ENCODE data around the gene ARRDC4.
"Not testable (repeated sequence)": the region's sequence is repeated elsewhere in the genome, so short reads cannot be mapped to it uniquely, and the experiment has no call there.

The ARRDC4 gene

GRCh38 chr15:97966924-97967620 is 6.6 kb downstream of the ARRDC4 start:
- DNase-seq, result no peak

GRCh38 chr15:97967881-97968280 is 7.4 kb downstream of the ARRDC4 start:
- no peak for DNase-seq

GRCh38 chr15:97968380-97968779 is 7.9 kb downstream of the ARRDC4 start:
- no peak for DNase-seq

- DNase-seq, result no peak
Observed at GRCh38 chr15:97972366-97972765, 11.9 kb downstream of the ARRDC4 start.

DNA sequence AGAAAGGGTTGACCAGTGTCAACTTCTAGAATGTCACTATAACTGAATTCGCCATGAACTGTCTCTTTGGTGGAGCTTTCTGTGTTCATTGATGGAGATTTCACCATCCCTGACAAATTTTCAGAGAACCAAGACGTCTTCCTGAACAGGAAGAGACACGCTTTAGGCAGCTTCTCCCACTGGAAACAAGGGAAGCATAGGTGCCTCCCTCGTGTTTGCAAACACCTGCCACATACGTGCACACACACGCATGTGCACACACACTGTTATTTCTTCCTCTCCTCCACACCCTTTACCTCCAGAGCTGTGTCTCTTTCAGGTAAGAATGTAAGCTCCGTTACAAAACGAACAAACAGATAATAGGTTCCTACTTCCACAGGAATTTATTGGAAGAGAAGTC is 15.6 kb downstream of the ARRDC4 start:
- no peak for DNase-seq

DNA sequence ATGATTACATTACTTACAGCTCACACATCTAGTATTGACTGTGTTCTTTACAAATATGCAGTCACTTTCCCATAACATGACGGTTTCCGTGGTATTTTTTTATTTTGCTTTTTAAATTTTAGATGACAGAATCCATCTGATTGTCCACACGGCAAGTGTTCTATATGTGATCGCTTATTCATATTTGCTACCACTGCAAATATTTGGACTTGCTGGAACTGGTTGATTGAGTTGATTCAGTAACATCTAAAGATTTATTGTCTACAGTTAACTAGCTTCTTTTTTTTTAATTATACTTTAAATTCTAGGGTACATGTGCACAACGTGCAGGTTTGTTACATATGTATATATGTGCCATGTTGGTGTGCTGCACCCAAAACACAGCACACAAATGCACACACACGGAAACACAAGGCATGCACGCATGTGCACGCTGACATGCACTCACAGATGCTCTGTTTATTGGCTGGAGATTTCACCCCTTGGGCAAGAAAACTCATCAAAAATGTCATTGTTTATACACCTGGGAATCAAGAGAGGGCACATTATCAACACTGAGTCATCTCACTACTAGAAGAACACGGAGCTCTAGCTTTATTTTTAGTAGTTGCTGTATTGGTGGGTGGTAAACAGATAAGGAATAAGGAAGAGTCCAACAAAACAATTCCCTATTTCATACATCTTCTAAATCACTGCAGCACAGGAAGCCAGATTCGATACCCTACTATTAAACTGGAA is 16.4 kb downstream of the ARRDC4 start:
- DNase-seq, result no peak

DNA sequence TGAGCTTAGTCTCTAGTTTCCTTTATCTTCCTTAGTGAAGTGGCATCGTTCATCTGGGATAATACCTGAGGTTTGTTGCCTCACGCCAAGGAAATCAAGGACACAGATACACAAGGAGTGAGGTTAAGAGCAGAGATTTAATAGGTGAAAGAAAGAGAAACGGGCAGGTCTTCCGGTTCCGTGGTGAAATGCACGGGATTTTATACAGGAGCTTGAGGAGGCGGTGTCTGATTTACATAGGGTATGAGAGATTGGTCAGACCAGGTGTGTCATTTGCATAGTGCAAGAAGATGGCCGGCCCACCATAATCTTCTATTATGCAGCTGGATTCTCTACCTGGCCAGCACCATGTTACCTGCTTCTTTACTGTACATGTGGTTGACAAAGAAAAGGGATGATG is 17.2 kb downstream of the ARRDC4 start:
- no peak for DNase-seq

DNA sequence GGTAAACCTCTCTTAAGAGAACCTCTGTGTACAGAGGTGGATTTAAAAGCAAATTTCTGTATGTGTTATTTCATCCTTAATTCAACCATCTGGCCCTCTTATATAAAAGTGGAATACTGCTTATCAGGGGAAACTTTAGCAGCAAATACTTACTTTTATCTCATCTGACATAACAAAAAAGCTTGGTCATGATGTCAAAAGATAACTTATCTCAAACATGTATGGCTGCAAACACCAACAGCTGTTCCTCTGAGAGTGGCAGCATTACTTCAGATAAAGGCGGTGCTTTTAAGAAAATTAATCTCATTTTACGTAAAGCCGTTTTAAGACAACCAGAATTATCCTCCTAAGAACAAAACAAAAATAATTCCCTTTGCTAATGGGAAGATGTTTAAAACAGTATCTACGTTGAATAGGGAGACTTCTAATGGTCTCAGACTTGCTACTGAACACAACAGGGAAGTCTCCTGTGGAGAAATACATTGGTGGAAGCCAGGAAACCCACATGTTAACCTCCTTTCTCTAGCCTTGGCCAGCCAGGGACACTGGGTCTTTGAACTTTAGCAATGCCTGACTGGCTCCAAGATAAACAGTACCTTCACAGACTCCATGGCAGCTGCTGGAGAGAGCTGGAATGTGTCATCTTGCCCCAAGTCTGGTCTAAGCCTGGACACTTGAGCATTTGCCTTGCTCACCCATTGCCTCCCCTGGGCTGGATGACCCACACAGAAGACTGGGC is 18.1 kb downstream of the ARRDC4 start:
- DNase-seq, result no peak

GRCh38 chr15:97979140-97979520 is 18.6 kb downstream of the ARRDC4 start:
- DNase-seq, result no peak

DNA sequence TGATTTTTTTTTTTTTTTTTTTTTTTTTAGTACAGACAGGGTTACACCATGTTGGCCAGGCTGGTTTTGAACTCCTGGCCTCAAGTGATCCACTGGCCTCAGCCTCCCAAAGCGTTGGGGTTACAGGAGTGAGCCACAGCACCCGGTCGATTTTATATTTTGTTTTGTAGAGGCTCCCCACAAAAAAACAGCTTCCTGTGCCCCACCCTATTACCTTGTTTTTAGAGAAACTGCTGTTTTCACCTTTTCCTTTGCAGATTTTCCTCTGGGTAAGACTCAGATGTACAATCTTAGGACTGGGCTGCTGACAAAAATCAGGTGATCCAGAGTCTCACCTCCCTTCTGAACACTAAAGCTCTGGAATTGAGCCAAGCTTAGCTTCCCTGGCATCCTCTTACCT is 20.6 kb downstream of the ARRDC4 start:
- DNase-seq, result no peak

DNA sequence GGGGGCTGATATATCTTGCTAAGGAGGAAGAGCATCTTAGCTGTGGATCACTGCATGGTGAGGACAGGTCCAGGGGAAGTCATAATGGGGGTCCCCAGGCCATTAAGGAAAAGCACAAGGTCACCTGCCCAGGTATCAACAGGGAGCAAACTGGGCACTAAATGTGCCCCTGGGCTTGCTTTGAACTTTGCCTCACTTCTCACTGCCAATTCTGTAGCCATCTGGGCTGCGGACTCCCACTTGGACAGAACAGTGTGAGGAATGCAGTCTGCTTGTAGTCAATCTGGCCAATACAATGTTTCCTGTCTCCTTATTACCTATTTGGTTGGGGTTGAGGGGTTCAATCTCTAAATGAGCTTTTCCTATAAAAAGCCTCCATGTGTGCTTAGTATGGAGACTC is 21.3 kb downstream of the ARRDC4 start:
- no peak for DNase-seq

DNA sequence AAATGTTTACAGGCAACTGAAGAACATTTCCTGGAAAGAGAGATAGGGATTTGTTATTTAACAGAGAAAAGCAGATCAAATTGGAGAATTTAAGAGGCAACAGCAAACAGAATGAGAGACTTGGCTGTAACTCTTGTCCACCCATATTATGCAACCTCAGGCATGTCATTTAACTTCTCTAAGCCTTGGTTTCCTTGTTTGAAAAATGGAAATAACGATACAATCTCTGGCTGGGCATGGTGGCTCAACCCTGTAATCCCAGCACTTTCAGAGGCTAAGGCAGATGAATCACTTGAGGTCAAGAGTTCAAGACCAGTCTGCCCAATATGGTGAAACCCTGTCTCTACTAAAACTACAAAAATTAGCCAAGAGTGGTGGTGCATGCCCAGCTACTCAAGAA is 23.7 kb downstream of the ARRDC4 start:
- DNase-seq, result no peak

DNA sequence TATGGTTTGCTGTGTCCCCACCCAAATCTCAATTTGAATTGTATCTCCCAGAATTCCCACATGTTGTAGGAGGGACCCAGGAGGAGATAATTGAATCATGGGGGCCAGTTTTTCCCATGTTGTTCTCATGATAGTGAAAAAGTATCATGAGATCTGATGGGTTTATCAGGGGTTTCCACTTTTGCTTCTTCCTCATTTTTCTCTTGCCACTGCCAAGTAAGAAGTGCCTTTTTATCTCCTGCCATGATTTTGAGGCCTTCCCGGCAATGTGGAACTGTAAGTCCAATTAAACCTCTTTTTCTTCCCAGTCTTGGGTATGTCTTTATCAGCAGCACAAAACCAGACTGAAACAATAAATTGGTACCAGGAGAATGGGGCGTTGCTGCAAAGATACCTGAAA is 25.5 kb downstream of the ARRDC4 start:
- not testable (repeated sequence) for DNase-seq

DNA sequence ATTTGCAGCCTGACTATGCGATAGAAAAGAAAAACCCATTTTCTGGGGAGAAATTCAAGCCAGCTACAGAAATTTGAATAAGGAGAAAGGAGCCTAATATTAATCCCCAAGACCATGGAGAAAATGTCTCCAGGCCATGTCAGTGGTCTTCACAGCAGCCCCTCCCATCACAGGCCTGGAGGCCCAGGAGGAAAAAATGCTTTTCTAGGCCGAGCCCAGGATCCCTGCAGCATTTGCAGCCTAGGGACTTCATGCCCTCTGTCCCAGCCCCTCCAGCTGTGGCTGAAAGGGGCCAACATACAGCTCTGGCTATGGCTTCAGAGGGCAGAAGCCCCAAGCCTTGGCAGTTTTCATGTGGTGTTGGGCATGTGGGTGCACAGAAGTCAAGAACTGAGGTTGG is 26.3 kb downstream of the ARRDC4 start:
- no peak for DNase-seq

DNA sequence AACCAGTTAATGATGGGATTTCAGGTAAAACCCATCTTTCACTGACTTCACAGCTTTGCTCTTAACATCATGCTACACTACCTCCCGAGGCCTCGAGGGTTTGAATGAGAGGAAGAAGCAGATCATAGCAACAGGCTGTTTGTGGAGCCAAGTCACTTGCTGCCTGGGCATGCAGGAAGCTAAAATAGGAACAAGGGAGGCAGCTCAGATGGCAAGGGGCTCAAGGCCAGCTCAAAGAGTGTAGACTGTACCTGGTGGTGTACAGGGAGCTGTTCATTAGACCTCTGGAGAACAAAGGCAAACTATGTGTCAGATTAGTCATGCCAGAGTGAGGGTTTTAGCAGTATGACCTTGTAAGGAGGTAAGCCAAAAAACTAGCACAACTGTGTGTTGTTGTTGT is 28.8 kb downstream of the ARRDC4 start:
- DNase-seq, result no peak

- DNase-seq, result no peak
Observed at GRCh38 chr15:97991972-97992541, 31.6 kb downstream of the ARRDC4 start.

- DNase-seq, result no peak
Observed at GRCh38 chr15:97992823-97993222, 32.3 kb downstream of the ARRDC4 start.

- no peak for DNase-seq
Observed at GRCh38 chr15:97993310-97993738, 32.8 kb downstream of the ARRDC4 start.

- DNase-seq, result no peak
Observed at GRCh38 chr15:97994236-97994635, 33.7 kb downstream of the ARRDC4 start.

DNA sequence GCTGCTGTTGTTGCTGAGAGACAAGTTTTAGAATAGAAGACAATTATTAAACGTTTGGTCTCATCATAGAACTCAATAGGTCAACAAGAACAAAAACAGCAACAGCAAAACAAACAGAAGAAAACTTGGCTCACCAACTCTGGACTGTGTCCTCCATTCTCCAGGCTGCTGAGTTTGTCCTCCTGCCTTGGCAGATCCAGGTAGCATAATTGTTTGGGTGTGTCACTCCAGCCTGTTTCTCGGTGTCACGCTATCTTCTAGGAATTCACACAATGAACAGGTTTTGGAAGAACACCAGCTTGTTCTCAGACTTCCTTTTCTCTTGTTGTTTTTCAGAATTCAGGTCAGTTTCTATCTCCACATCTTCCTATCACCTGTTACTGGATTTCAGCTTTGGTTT is 34.7 kb downstream of the ARRDC4 start:
- no peak for DNase-seq

DNA sequence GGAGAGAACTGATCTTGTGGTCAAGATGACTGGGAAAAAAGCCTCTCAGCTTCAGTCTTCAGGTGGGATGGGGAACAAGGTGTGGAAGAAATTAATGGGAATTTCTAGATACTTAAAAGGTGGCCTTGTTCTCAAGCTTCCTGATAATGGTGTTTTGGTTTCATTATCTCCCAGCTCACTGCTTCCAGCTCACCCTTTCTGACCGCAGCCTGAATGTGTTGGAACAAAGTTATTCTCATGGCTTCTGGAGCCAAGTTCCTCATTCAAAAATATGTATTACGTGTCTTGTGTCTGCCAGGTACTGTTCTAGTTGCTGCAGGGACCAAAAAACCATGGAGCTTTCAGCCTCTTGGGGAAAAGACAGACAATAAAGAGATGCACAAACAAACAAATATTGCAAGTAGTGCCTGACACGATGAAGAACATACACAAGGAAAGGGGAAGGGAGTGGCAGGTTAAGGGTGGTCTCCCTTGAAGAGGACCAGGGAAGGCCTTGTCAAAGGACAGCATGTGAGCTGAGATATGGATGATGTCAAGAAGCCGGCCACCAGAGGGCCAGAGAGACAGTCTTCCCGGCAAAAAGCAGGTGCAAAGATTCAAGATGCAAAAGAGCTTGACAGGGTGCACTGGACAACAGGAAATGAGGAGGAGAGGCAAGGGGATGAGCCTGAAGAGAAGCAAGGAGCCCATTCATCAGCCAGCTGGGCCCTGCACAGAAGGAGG is 35.5 kb downstream of the ARRDC4 start:
- DNase-seq, result no peak

- no peak for DNase-seq
Observed at GRCh38 chr15:97998307-97999071, 38.0 kb downstream of the ARRDC4 start.

Data from central memory CD4-positive, alpha-beta T cell (primary cell).